HG02870 (cell line): Measurements from ENCODE around the gene RANBP3L.

Source experiments
- ATAC-seq: cut with Tn5 transposase; IDR thresholded peaks from one replicate; pipeline ENCODE4 v1.9.1; 2021; ENCODE audit warnings: mild to moderate bottlenecking, moderate library complexity; ENCODE audit not compliant: unreplicated experiment

RANBP3L gene

DNA sequence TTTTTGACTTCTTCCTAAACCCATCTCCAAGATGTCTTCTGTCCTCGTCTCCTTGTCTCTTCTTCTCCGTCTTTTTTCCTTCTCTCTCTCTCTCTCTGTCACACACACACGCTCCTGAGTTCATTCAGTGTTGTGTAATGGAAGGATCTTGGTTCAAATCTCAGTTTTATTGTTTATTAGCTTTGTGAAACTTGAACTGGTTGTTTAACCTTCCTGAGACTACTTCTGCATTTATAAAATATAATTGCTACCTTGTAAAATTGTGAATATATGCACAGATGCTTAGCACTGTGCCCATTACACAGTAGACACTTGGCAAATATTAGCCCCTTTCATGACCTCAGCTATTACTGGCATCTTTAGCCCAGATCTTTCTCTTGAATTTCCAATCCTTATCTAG lies 57.6 kb downstream of the RANBP3L start:
- ATAC-seq = no peak

DNA sequence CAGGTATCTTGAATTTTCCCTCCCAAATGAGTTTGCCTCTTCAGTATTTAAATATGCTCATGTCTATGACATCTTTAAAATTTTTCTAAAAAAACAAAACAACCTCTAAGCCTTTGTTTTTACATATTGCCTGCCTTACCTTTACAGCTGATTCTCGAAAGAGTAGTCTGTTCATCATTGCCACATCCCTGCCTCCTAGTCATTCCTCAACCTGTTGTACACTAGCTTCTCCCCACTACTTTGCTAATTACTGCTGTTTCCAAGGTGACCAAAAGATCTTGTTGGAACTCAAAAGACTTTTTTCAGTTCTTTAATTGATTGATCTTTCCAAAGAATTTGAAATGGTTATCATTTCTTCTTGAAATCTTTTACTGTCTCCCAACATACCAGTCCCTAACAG lies 58.0 kb downstream of the RANBP3L start:
- no peak for ATAC-seq

DNA sequence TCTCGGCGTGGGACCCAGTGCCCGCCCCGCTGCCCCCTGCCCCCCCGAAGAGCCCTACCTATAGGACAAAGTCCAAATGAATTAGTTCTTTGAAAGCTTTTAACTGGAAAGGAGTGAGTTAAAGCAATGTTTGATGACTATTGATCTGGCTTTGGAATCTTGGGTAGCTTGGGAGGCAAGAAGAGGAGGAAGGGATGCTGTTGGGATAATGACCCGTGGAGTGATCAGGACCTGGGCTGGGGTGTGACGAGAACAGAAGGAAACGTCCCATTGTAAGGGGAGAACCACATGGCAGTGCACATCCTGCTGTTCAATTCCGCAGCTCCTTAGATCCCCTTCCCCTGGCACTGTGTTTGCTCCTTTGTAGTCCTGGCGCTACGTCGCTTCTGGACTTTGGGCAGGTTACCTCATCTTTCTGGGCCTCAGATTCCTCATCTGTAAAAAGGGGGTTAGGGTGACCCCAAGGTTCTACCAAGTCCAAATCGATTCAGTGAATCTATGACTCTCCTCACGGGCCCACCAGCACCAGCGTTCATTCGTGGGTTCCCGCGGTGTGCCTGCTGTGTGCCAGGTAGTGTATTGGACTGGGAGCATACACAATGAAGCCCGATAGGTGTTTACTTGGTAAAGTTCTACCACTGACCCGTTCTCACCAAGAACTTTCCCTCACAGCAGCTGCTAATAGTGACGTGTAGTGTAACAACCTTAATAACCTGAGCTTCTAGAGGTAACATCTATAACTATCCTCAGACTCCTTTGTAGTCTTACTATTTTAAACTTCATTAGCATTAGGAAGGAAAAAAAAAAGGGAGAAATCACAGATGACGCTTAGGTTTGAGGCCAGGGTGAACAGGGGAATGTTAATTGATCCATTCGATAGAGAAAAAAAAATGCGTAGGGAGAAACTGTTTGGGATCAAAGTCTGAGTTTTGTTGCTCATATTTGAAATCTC lies 58.9 kb downstream of the RANBP3L start:
- ATAC-seq = no peak

DNA sequence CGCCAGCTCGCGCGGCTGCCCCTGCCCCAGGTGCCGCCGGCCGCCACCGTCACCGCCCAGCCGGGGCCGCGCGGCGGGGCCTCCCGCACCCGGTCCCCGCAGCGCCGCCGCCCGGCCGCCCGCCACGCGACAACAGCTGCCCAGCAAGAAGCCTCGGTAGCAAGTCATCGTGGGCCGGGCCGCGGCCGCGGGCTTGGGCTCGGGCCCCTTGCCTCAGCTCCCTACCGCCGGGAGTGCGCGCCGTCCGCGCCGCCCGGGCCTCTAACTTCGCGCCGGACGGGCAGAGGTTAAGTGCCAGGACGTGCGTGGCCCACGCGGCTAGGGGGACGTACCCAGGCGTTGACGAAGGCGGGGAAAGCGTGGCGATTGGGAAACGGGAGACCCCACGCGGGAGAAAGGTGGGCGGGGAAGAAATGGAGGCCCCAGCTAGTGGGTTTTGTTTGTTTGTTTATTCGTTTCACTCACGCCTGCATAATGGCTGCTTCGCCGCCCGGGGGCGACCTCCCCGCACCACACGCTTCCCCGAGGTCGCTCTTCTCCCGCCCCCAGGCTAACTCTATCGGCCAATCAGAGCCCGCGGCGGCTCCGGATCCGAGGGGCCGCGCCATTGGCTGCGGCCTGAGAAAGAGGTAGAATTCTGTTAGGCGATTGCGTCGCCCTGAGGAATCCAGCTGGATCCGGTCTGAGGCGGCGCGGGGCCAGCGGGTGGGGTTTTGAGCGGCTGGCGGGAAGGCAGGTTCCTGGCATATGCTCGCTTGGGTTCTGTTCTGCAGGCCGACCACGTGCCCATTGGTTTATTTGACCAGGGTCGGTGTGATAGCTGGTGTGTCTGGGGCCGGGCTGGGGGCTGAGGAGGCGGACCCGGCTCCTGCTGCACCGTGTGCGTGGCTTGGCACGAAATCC lies 59.8 kb downstream of the RANBP3L start, which contains the start of gene NADK2:
TSS of gene NADK2 (minus strand) at position 295 of the 903 bp plus-strand sequence. CDS start at position 168, 127 bp downstream.
- peak; percentile 83 for ATAC-seq

DNA sequence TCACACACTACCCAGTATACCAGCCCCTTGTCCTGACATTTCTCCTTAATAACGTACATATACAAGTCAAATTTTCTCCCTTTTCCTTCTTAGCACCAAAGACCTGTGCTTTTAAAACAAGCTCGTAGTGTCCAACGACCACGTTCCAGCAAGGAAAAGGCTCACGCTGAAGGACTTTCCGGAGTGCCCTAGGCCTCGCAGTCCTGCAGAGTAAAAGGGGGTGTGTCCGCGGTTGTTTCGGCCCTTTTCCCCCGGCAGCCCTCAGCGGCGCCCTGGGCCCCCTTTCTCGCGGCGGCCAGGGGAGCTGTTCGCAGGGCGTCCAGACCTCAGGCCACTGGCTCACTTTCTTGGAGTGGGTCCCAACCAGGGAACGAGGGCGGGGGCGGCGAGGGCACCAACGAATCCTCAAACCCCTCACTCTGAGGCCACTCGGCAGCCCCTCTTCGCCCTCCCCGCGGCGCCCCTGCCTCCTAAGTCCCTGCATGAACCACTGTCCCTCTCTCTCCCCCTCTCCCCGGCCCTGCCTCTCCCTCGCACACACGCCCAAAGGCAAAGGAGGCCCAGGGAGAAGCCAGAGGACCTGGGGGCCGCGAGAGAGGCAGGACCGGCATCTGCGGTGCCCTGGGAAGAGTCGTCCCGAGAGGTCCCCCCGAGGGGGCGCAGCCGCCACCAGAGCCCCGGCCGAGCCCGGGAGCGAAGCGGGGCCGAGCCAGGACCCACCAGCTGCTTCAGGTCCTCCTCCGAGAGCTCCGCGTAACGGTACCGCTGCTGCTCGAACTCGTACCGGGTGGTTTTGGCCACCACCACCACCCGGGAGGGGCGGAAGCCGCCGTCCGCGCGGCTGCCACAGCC lies 60.7 kb downstream of the RANBP3L start:
- peak; percentile 26 for ATAC-seq

DNA sequence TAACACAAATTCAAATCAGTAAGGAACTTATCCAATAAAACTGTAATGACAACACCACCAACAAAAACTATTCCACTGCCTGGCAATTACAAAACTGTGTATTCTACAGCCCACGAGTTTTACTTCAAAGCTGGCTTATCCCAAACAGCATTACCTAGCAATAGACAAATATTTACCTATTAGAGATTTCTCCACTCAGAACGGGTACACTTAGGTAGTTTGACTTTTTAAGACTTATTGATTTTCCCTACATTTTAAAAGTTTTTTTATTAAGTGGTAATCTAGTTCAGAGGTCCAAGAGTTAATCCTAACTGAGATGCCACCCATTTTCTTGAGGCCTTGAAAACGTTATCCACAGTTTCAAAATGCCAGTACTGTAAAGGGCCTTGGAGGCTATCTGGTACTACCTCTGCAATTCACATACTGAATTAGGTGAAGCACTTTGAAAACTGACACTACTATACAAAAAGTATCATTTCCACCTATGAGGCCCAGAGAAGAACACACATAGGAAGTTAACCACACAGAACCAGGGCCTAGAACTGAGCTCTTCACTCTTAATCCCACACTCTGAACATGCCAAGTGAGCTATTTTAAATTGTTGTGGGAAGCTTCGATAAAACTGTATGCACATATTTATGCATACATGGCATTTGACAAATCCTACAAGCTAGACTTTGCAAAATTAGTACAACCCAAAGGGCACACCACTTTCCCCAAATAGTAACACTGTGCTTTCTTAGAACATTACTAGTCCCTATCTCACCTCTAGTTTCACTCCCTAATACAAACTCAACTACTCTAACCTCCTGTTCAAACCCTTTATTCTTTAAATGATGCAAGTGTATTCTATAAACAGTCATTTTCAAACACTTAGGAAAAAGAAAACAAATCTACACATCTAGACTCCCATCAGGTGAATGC lies 62.1 kb downstream of the RANBP3L start:
- ATAC-seq = no peak

DNA sequence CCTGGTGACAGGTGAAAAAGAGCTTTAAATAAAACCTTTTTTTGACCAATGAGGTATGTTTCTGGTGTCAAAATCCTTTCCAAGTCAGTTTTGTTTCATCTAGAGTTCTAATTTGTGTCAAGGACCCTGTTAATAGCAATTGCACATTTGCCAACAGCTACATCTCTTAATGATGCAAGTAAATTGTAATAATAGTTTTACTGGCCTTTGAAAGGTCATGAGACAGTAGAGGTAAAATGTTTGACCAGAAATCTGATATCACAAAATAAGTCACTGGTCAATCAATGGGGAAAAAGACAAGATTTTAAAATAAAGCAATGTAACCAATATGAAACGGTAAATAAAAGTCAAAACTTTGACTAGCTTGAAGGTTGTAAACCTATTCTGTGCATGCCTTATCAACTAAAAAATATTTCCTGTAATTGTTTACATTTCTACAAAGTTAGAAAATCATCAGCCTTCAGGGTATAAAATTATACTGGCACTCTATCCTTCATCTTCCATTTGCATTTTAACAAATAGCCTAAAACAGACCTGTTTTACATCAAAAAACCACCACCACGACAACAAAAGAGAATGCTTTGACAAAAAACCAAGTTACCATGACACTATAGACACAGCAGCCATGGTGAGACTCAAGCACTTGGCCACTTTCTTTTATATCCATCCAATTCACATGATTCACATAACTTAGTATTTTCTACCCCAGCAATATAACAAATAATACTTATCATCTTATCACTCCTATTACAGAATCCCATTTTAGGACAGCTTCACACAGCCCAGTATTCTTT lies 63.0 kb downstream of the RANBP3L start:
- no peak for ATAC-seq

DNA sequence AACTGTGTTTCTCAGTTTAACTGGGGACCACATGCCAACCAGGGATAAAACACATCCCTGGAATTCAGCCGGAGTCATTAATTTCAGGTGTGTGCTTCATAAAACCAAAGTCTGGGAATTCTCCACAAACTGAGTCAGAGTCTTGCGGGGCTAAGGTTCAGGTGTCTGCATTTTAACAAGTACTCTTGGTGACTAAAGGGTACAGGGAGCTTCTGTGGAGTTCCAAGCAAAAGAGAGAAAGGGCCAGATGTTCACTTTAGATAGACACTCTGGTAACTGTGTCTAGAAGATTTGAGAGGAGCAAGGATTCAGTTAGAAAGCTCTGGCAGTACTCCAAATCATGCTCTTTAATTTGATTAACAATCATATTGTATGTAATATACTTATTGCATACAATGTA lies 64.0 kb downstream of the RANBP3L start:
- ATAC-seq = no peak

DNA sequence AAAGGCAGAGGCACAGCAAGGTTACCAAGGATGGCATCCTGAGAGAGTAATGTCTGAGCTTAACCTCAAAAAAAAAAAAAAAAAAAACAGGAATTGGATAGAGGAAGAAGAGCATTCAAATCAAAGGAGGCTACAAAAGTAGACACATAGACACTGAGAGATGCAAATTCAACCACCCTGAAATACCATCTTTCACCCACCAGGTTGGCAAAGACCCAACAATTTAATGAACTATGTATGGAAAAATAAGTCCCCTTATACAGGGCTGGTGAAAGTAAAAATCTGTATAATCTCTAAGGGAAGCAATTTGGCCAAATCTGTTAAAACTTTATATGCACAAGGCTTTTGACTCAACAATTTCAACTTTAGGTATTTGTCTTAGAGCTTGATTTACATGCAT lies 64.9 kb downstream of the RANBP3L start:
- ATAC-seq = no peak

DNA sequence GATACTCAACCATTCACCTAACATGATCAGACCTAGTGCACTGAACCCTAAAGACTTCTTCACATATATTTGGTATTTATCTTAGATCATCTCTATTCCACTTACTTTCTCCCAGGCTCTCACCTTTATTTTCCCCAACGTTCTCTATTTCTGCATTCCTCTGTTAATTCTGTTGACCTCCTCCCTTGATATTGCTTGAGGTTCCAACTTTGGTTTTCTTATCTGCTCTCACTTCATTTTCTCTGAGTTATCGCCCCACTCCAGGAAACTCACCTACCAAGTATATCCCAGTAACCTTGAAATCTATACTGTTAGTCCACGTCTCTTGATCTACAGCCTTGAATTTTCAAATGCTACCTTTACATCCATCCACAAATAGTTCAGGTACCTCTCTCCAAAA lies 69.2 kb downstream of the RANBP3L start:
- ATAC-seq = no peak

DNA sequence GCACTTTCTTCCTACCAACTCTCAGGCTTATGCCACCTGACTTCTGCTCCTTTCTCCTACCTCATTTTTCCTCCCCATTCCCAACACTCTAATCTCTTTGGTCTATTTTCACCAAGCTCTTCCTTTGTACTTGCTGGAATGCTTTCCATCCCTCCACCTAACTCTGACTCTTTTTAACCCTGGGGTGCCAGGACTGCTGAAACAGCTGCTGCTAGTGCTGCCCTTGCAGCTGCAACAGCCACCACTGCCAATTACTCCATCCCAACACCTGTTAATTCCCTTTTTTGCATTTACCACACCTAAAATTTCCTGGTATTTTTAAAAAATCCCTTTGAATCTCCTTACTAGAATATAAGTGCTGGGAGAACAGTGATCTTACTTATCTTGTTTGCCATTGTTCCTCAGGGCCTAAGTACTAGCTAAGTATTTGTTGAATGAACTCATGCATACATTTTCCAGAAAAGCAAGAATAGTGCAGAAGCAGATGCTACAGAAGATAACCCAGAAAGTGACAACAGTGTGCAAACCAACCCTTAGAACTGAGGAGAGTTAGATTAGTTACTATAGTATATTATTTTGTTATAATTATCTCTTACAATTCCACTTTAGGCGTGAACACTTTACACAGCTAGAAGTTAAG lies 71.4 kb downstream of the RANBP3L start:
- ATAC-seq = no peak

DNA sequence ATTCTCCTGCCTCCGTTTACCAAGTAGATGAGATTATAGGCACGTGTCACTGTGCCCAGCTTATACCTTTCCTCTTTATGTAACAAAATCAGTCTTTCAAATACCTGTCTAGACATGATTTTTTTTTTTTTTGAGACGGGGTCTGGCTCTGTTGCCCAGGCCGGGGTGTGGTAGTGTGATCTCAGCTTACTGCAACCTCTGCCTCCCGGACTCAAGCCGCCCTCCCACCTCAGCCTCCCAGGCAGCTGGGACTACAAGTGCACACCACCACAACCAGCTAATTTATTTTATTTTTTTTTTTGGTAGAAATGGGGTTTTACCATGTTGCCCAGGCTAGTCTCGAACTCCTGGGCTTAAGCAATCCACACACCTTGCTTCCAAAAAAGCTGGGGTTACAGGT lies 73.2 kb downstream of the RANBP3L start:
- no peak for ATAC-seq

DNA sequence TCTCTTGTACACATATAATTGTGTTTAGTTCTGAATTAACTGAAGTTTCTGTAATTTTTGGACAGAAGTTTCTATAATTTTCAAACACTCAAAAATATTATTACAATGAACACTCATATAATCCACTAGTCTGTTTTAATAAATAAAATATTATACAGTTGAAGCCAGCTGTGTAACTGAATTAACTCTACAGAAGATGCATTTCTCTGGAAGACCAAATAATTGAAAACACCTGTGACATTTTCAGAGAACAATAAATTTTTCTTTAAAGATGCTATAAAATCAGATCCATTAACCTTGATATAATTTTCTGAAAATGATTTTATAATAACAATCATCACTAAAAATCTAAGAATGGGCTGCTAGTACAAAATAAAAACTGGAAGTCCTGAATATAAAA lies 74.7 kb downstream of the RANBP3L start:
- no peak for ATAC-seq

DNA sequence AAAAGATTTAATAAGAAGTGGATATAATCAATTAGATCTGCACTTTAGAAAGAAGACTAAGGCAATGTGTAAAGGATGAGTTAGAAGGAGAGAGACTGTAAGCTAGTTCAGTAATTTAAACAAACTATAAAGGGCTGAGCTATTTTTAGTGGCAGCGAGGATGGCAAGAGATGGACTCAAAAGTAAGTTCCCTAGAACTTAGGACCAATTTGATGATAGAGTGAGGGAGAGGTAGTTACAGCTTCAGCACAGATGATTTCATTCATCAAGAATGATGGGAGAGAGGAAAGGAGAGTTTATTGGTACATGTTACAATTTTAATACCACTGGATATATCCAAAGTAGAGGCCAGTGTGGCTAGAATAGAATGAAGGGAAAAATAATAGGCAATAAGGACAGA lies 79.1 kb downstream of the RANBP3L start:
- ATAC-seq = no peak

DNA sequence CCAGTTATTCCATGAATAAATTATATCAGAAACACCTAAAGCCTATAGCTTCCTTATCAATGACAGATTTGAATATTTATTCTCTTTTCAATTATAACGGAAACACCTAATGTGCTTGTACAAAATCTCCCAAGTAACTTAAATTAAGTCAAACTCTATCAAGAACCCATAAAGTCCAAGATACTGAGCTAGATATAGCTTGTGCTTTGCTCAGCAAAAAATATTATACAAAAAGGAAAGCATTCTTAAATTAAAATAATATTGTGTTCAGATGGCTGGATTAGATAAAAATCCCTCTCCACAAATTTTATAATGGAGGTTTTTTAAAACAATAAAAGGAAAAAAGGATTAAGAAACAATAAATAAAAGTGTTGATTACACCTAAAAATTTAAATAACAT lies 83.7 kb downstream of the RANBP3L start:
- no peak for ATAC-seq

DNA sequence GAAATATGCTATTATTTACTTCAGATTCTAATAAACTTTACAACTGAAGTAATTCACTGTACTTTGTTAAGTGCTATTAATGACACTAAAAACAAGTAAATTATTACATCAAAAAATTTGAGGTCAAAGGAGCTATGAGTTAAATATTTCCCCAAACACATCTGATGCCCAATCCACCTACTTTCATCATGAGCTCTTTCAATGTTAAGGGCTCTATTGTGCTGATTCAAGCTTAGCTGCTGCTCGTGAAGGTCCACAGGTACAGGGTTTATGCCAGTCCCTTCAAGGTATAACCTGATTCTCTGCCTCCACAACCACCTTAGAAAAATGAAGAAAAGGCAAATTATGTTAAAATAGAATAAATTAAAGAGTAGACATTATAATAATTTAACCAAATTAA lies 84.1 kb downstream of the RANBP3L start:
- ATAC-seq = no peak

DNA sequence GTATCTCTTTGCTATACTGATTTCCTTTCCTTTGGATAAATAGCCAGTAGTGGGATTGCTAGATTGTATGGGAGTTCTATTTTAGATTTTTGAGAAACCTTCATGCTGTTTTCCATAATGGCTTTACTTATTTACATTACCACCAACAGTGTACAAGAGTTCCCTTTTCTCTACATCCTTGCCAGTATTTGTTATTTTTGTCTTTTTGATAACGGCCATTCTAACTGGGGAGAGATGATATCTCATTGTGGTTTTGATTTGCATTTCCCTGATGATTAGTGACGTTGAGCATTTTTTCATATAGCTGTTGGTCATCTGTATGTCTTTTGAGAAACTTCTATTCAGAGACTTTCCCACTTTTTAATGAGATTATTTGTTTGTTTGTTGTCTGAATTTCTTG lies 85.8 kb downstream of the RANBP3L start:
- ATAC-seq = no peak

DNA sequence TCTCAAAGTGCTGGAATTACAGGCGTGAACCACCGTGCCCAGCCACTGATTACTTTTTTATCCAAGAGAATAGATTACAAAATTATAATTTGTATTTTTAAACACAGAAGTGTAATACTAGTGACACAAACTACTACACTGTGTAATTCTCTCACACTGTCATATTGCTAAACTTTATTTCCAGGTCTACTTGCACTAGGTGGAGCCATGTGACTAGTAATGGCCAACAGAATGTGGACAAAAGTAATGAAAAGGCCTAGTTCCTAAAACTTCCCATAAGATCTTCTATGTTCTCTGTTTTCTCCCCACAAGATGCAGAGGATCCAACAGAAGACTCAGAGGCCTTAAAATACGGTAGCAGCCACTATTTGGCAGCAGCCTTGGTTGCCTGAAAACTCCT lies 87.3 kb downstream of the RANBP3L start:
- ATAC-seq = no peak
